ENCODE data around the gene HECW1.
"Not testable (repeated sequence)": the region's sequence is repeated elsewhere in the genome, so short reads cannot be mapped to it uniquely, and the experiment has no call there.

Gene HECW1

GRCh38 chr7:43588477-43589132 is 476.2 kb downstream of the HECW1 start:
- no peak for DNase-seq

- DNase-seq = no peak
These were observed 476.7 kb downstream of the HECW1 start for GRCh38 chr7:43589133-43589478.

GRCh38 chr7:43589728-43590127 is 477.3 kb downstream of the HECW1 start:
- no peak for DNase-seq

DNA sequence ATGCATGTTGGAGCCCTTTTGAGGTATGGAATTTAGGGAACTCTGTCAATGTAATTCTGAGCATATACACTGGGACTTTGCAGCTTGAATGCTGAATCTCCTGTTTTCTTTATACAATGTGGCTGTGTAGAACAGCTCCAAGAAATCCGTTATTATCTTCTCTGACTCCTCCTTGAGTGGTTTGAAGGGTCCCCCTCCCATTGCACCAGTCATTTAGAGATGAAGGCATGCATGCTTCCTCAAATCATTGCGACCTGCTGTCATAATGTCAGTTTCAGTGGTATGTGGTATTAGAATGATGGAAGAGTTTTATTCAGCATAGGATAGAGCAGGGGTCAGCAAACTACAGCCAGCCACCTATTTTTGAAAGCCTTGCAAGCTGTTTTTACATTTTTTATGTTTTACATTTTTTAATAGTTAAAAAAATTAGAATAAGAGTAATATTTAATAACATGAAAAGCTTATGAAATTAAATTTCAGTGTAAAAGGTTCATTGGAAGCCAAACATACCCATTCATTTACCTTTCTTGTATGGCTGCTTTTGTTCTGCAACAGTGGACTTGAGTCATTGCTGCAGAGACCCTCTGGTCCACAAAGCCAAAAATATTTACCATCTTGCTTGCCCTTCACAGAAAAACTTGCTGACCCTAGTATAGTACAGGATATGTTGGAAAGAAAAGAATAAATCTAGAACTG is 478.6 kb downstream of the HECW1 start:
- DNase-seq = no peak

DNA sequence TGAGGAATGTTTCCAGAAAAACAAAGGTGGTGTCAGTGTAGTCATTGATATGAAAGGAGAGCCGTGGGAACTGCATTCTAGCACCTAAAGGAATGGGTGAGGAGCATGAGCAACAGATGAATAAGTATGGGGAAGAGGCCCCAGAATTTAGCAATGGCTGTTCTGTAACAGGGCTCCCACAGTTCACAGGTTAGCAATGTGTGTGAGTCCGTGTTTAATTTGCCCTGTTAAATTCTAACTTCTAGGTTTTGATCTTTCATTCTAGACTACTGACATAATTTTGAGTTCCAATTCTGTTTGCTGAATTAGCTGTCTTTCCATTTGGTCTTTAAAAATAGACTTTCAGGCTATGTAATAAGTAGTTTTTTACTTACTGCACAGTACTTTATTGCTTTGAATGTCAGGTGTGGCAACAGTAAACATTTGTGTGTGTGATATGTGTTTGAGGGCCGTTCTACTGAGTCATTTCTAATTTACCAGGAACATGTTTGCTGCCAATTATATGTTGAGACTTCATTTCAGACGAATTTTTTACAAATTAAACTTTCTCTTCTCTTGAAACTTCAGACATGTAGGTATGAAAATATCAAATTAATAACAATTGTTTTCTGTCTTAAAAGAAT is 479.2 kb downstream of the HECW1 start:
- no peak for DNase-seq

DNA sequence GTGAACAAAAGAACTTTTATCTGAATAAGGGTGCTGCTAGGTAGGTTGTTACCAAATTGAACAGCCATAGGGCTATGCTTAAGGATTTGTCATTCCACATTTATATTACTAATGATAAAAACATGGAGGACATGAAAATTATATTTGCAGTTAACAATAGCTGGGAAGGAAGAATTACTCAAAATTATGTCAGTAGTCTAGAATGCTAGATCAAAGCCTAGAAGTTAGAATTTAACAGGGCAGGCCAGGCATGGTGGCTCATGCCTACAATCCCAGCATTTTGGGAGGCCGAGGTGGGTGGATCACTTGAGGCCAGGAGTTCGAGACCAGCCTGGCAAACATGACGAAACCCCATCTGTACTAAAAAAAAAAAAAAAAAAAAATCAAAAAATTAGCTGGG is 479.9 kb downstream of the HECW1 start:
- DNase-seq = no peak

GRCh38 chr7:43593010-43593409 is 480.6 kb downstream of the HECW1 start:
- no peak for DNase-seq

- no peak for DNase-seq
These were observed 481.6 kb downstream of the HECW1 start for GRCh38 chr7:43594020-43594419.

DNA sequence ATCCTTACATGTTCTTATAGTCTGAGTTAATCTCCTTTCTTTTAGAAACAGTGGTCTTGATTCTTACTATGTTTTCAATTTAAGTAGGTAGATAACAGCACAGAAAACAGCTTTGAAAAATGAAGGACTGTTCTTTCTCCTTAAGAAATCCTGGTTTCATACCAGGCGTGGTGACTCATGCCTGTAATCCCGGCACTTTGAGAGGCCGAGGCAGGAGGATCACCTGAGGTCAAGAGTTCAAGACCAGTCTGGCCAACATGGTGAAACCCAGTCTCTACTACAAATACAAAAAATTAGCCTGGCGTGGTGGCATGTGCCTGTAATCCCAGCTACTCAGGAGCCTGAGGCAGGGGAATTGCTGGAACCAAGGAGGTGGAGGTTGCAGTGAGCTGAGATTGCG is 484.0 kb downstream of the HECW1 start:
- not testable (repeated sequence) for DNase-seq

GRCh38 chr7:43600056-43600455 is 487.6 kb downstream of the HECW1 start:
- no peak for DNase-seq

GRCh38 chr7:43602256-43602655 is 489.8 kb downstream of the HECW1 start:
- DNase-seq = no peak

- no peak for DNase-seq
These were observed 491.8 kb downstream of the HECW1 start for GRCh38 chr7:43604251-43604650.

GRCh38 chr7:43609097-43609496 is 496.6 kb downstream of the HECW1 start:
- DNase-seq = no peak

DNA sequence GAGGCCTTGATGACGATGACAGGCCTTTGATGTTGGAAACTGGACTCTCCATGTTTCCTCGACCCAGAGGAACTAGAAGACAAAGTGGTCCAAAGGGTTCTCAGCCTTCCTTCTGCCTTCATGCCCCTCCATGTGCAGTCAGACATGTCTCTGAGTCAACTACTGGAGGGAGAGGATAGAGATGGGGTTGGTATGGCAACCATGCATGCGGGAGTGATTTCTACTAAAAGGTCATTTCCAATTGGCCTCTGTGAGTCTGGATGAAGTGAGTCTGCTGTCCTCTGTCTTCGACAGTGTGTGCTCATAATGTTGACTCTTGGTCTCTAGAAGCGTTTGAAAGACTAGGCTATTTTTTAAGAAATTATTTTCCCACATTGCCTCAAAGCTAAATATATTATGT is 499.7 kb downstream of the HECW1 start:
- no peak for DNase-seq

DNA sequence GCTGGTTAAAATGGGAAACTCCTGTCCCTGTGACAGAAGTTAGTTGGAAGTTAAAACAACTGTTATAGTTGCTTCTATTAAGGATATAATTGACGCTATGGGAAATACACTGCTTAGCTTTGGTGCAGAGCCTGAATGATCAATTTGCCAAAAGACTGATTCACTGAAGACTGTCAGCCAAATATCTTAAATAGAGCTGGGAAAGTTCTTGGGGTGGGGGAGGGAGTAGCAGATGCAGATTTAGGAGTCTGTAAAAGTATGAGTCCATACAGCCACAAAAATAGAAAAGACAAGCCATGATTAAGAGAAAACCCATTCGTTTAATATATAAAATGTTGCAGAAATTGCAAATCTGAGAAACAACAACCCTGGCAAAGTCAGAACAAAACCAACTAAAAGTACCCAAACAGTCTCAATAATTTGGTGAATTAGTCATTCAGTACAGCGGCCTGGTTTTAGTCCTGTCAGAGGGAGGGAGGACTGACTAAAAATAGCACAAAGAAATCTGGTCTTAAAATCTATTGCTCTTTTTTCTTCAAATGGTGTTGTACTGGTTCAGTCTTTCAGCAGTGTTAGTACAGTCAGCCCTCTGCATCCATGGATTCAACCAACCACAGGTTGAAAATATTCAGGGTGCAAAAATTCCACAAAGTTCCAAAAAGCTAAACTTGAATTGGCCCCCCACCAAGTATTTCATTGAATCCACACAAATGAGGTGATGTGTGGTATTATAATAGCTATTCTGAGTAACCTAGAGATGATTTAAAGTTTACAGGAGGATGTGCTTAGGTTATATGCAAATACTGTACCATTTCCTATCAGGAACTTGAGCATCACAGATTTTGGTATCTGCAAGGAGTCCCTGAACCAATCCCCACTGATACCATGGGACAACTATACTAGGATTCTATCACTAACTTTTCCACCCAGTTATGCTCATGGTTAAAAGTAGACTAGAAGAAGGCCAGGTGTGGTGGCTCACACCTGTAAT is 500.4 kb downstream of the HECW1 start:
- no peak for DNase-seq

Measured in hematopoietic multipotent progenitor cell treated with erythropoietin and hydrocortisone succinate and interleukin-3 and kit ligand, for 6 days (in vitro differentiated cells).